ENCODE measurements around the gene NPL. TPM values are rescaled to one million over a fixed set of nuclear protein-coding genes. Genes with fewer than 3 reads are reported as not detected.
A peak's percentile ranks its signal among the peaks of the same experiment; 100 is the strongest.

NPL gene
- polyA plus RNA-seq, 6 donors from 2014 or later, result 1.5 to 5.7 (median 3.6) TPM

- peaks cover 0 to 10% of the 10 kb centered on the region in 2 donors for H3K36me3 Mint-ChIP-seq
- H3K27me3 Mint-ChIP-seq, result no peaks in the 10 kb centered on the region
- H3K4me1 Mint-ChIP-seq, result peaks cover 31 to 46% (median 46%) of the 10 kb centered on the region in 3 donors
- DNase-seq (no peak), ATAC-seq (ENCODE audit: low read depth in 2 of 2) (no peak)
- peak overlapping the region in 7 of 8 donors; percentile 94 to 99 (median 99) for H3K4me3 Mint-ChIP-seq
- no peaks in the 10 kb centered on the region for H3K9me3 Mint-ChIP-seq
- H3K27ac Mint-ChIP-seq, result peak overlapping the region in 5 of 6 donors; percentile 9 to 91 (median 68)
Measured at GRCh38 chr1:182841368-182841988, 51.9 kb downstream of the NPL start.

DNA sequence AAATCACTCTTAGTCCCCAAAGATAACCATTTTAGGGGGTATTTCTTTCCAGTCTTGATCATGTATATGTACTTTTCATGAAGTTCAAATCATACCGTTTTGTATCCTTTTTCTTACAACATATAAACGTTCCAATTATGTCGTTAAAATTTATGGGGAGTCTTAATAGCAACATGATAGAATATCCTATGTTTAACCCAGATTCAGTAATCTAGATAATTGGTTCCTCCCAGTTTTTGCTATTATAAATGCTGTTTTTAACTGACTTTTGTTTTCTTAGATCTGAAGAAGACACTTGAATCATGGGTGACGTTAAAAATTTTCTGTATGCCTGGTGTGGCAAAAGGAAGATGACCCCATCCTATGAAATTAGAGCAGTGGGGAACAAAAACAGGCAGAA is 52.7 kb downstream of the NPL start:
- ATAC-seq (ENCODE audit: low read depth in 2 of 2) (no peak), DNase-seq (no peak)
- Mint-ChIP-seq H3K4me1 (peaks cover 33 to 54% (median 51%) of the 10 kb centered on the region in 3 donors), H3K9me3 (no peaks in the 10 kb centered on the region), H3K4me3 (peak overlapping the region in 1 of 8 donors; percentile 94), H3K27me3 (no peaks in the 10 kb centered on the region), H3K27ac (peak overlapping the region in 2 of 6 donors; percentile 33 to 67), H3K36me3 (peaks cover 7 to 11% of the 10 kb centered on the region in 2 donors)

- H3K4me1 Mint-ChIP-seq, result peaks cover 33 to 58% (median 43%) of the 10 kb centered on the region in 3 donors
- H3K9me3 Mint-ChIP-seq, result no peaks in the 10 kb centered on the region
- peak overlapping the region in 1 of 6 donors; percentile 29 for H3K27ac Mint-ChIP-seq
- no peak for ATAC-seq (ENCODE audit: low read depth in 2 of 2)
- H3K27me3 Mint-ChIP-seq, result no peaks in the 10 kb centered on the region
- H3K4me3 Mint-ChIP-seq, result no peak overlapping the region
- DNase-seq, result no peak
- H3K36me3 Mint-ChIP-seq, result peaks cover 11 to 21% of the 10 kb centered on the region in 2 donors
Measured at GRCh38 chr1:182845379-182845778, 55.8 kb downstream of the NPL start.

- H3K36me3 Mint-ChIP-seq, result peaks cover 16 to 21% of the 10 kb centered on the region in 2 donors
- no peaks in the 10 kb centered on the region for H3K9me3 Mint-ChIP-seq
- H3K4me1 Mint-ChIP-seq, result peaks cover 31 to 55% (median 39%) of the 10 kb centered on the region in 3 donors
- H3K4me3 Mint-ChIP-seq, result no peak overlapping the region
- H3K27ac Mint-ChIP-seq, result peak overlapping the region in 2 of 6 donors; percentile 39 to 78
- no peak for ATAC-seq (ENCODE audit: low read depth in 2 of 2)
- no peaks in the 10 kb centered on the region for H3K27me3 Mint-ChIP-seq
- no peak for DNase-seq
Measured at GRCh38 chr1:182845894-182846293, 56.3 kb downstream of the NPL start.

DNA sequence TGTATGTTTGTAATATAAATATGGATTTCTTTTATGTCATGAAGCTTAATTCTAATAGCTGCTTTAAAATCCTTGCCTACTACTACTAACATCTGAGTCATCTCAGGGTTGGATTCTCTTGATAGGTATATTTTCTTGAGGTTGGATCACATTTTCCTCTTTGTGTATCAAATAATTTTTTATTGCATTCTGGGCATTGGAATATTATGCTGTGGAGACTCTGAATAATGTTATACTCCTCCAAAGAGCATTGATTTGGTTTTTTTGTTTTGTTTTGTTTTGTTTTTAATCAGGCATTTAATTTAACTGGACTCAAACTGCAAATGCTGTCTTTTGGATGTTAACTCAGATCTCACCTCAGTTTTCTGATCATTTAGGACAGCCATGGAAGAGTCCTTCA is 57.5 kb downstream of the NPL start:
- H3K27me3 Mint-ChIP-seq, result no peaks in the 10 kb centered on the region
- DNase-seq (no peak), ATAC-seq (ENCODE audit: low read depth in 2 of 2) (no peak)
- H3K4me3 Mint-ChIP-seq, result no peak overlapping the region
- no peaks in the 10 kb centered on the region for H3K9me3 Mint-ChIP-seq
- peaks cover 19 to 21% of the 10 kb centered on the region in 2 donors for H3K36me3 Mint-ChIP-seq
- peaks cover 25 to 48% (median 28%) of the 10 kb centered on the region in 3 donors for H3K4me1 Mint-ChIP-seq
- peak overlapping the region in 1 of 6 donors; percentile 5 for H3K27ac Mint-ChIP-seq

- Mint-ChIP-seq H3K4me1 (peaks cover 19 to 39% (median 20%) of the 10 kb centered on the region in 3 donors), H3K27me3 (no peaks in the 10 kb centered on the region), H3K27ac (no peak overlapping the region), H3K4me3 (no peak overlapping the region), H3K9me3 (no peaks in the 10 kb centered on the region), H3K36me3 (peaks cover 19 to 21% of the 10 kb centered on the region in 2 donors)
- no peak for ATAC-seq (ENCODE audit: low read depth in 2 of 2)
- no peak for DNase-seq
Measured at GRCh38 chr1:182848736-182849135, 59.2 kb downstream of the NPL start.

- Mint-ChIP-seq H3K36me3 (peaks cover 19 to 23% of the 10 kb centered on the region in 2 donors), H3K4me3 (no peak overlapping the region), H3K9me3 (no peaks in the 10 kb centered on the region), H3K27me3 (no peaks in the 10 kb centered on the region), H3K4me1 (peaks cover 14 to 35% (median 20%) of the 10 kb centered on the region in 3 donors), H3K27ac (peak overlapping the region in 1 of 6 donors; percentile 62)
- no peak for DNase-seq
- no peak for ATAC-seq (ENCODE audit: low read depth in 2 of 2)
Measured at GRCh38 chr1:182850319-182850718, 60.7 kb downstream of the NPL start.

- no peaks in the 10 kb centered on the region for H3K27me3 Mint-ChIP-seq
- peaks cover 19 to 26% of the 10 kb centered on the region in 2 donors for H3K36me3 Mint-ChIP-seq
- no peaks in the 10 kb centered on the region for H3K9me3 Mint-ChIP-seq
- ATAC-seq (ENCODE audit: low read depth in 2 of 2) (no peak), DNase-seq (no peak)
- no peak overlapping the region for H3K27ac Mint-ChIP-seq
- H3K4me3 Mint-ChIP-seq, result no peak overlapping the region
- H3K4me1 Mint-ChIP-seq, result peaks cover 13 to 28% (median 16%) of the 10 kb centered on the region in 3 donors
Measured at GRCh38 chr1:182851825-182852224, 62.3 kb downstream of the NPL start.

DNA sequence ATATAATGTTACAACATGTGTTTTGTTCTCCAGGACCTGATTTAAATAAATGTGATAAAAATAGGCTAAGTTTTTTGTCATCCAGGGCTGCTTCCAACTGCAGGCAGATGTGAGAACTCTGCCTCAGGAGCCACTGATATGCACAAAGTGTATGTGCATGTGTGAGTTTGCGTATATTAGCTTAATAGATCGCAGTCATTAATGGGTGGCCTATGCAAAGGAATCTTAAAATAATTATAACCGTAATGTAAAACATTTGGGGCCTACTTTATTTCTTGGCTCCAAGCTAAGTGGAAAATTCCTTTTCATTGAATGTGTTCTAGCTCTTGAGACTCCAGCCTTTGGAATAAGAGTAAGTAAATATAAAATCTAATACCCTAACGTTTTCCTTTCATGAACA is 66.3 kb downstream of the NPL start:
- Mint-ChIP-seq H3K27me3 (no peaks in the 10 kb centered on the region), H3K4me1 (peaks cover under 1 to 2% (median 1%) of the 10 kb centered on the region in 3 donors), H3K36me3 (peaks cover 9 to 32% of the 10 kb centered on the region in 2 donors), H3K4me3 (no peak overlapping the region), H3K27ac (no peak overlapping the region), H3K9me3 (no peaks in the 10 kb centered on the region)
- DNase-seq, result no peak
- ATAC-seq (ENCODE audit: low read depth in 2 of 2), result no peak

DNA sequence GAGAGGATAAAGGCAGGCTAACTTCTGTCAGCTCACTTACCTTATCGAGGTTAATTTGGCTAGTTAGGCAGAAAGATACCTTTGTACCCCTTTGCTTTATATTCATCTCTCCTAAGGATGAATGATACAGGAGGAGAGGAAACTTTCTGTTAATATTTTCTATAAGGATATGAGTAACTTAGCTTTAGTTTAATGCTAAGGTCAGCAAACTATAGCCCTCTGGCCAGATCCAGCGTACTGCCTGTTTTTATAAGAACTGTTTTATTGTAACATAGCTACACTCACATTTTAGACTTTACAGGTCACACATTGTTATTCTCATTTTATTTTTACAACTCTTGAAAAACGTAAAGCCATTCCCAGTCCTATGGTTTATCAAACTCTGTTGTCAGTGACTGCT is 67.6 kb downstream of the NPL start:
- H3K9me3 Mint-ChIP-seq, result no peaks in the 10 kb centered on the region
- no peak overlapping the region for H3K4me3 Mint-ChIP-seq

GRCh38 chr1:182860658-182861057 is 71.1 kb downstream of the NPL start:
- ATAC-seq (ENCODE audit: low read depth in 2 of 2) (no peak), DNase-seq (no peak)
- Mint-ChIP-seq H3K4me1 (no peaks in the 10 kb centered on the region), H3K27ac (no peak overlapping the region), H3K36me3 (peaks cover 20 to 40% of the 10 kb centered on the region in 2 donors), H3K4me3 (no peak overlapping the region), H3K27me3 (no peaks in the 10 kb centered on the region), H3K9me3 (no peaks in the 10 kb centered on the region)

More for the DNA sequence above, 67.6 kb downstream of the NPL start:
- H3K36me3 Mint-ChIP-seq, result peaks cover 6 to 37% of the 10 kb centered on the region in 2 donors
- no peaks in the 10 kb centered on the region for H3K4me1 Mint-ChIP-seq
- DNase-seq (no peak), ATAC-seq (ENCODE audit: low read depth in 2 of 2) (no peak)
- no peaks in the 10 kb centered on the region for H3K27me3 Mint-ChIP-seq
- no peak overlapping the region for H3K27ac Mint-ChIP-seq

GRCh38 chr1:182861994-182862393 is 72.4 kb downstream of the NPL start:
- ATAC-seq (ENCODE audit: low read depth in 2 of 2), result no peak
- Mint-ChIP-seq H3K9me3 (no peaks in the 10 kb centered on the region), H3K27ac (no peak overlapping the region), H3K4me1 (no peaks in the 10 kb centered on the region), H3K27me3 (no peaks in the 10 kb centered on the region), H3K36me3 (peaks cover 25 to 50% of the 10 kb centered on the region in 2 donors), H3K4me3 (no peak overlapping the region)
- no peak for DNase-seq

GRCh38 chr1:182862827-182863226 is 73.3 kb downstream of the NPL start:
- no peak for DNase-seq
- Mint-ChIP-seq H3K4me3 (no peak overlapping the region), H3K27ac (no peak overlapping the region), H3K9me3 (no peaks in the 10 kb centered on the region), H3K36me3 (peaks cover 25 to 43% of the 10 kb centered on the region in 2 donors), H3K27me3 (no peaks in the 10 kb centered on the region), H3K4me1 (no peaks in the 10 kb centered on the region)
- ATAC-seq (ENCODE audit: low read depth in 2 of 2), result no peak

- no peak for DNase-seq
- H3K9me3 Mint-ChIP-seq, result no peaks in the 10 kb centered on the region
- peaks cover 19 to 35% of the 10 kb centered on the region in 2 donors for H3K36me3 Mint-ChIP-seq
- H3K4me3 Mint-ChIP-seq, result no peak overlapping the region
- H3K27me3 Mint-ChIP-seq, result no peaks in the 10 kb centered on the region
- no peak overlapping the region for H3K27ac Mint-ChIP-seq
- H3K4me1 Mint-ChIP-seq, result no peaks in the 10 kb centered on the region
- ATAC-seq (ENCODE audit: low read depth in 2 of 2), result no peak
Measured at GRCh38 chr1:182863940-182864339, 74.4 kb downstream of the NPL start.
